Measurements from ENCODE around the gene USP2. TPM values are rescaled to one million over a fixed set of nuclear protein-coding genes. Genes with fewer than 3 reads are reported as not detected.
A peak's percentile ranks its signal among the peaks of the same experiment; 100 is the strongest.

The USP2 gene
- total RNA-seq, 1 donor from 2014 or later = 3.0 TPM

- no peak for TF ChIP-seq CTCF (IDR thresholded peaks at IDR 0.05)
- Histone ChIP-seq H3K27ac (no peak overlapping the region), H3K27me3 (peaks cover 7% of the 10 kb centered on the region), H3K4me3 (no peak overlapping the region), H3K9me3 (no peaks in the 10 kb centered on the region), H3K36me3 (no peaks in the 10 kb centered on the region), H3K4me1 (no peaks in the 10 kb centered on the region)
- no peak for ATAC-seq
- DNase-seq = no peak
- intact Hi-C loops (cut with DNase I) = no loop called here
These were observed 26.2 kb downstream of the USP2 start for GRCh38 chr11:119355091-119355843.

GRCh38 chr11:119352857-119353260 lies 28.6 kb downstream of the USP2 start:
- no peaks in the 10 kb centered on the region for H3K4me1 ChIP-seq
- H3K4me3 ChIP-seq = no peak overlapping the region
- H3K27ac ChIP-seq = peak overlapping the region; percentile 39
- DNase-seq (no peak), ATAC-seq (no peak)
- intact Hi-C loops (cut with DNase I) = no loop called here
- peaks cover 7% of the 10 kb centered on the region for H3K27me3 ChIP-seq
- H3K36me3 ChIP-seq = no peaks in the 10 kb centered on the region
- TF ChIP-seq CTCF (IDR thresholded peaks at IDR 0.05) = no peak
- H3K9me3 ChIP-seq = no peaks in the 10 kb centered on the region

- H3K4me3 ChIP-seq = no peak overlapping the region
- no peaks in the 10 kb centered on the region for H3K36me3 ChIP-seq
- H3K9me3 ChIP-seq = no peaks in the 10 kb centered on the region
- no peak for TF ChIP-seq CTCF (IDR thresholded peaks at IDR 0.05)
- no peaks in the 10 kb centered on the region for H3K4me1 ChIP-seq
- intact Hi-C loops (cut with DNase I) = no loop called here
- H3K27me3 ChIP-seq = peaks cover 7% of the 10 kb centered on the region
- ATAC-seq = no peak
- H3K27ac ChIP-seq = no peak overlapping the region
- no peak for DNase-seq
These were observed 30.3 kb downstream of the USP2 start for GRCh38 chr11:119351232-119351631.

GRCh38 chr11:119350302-119350701 lies 31.2 kb downstream of the USP2 start:
- ATAC-seq = no peak
- TF ChIP-seq CTCF (IDR thresholded peaks at IDR 0.05) = no peak
- no peak for DNase-seq

GRCh38 chr11:119347940-119348605 lies 33.4 kb downstream of the USP2 start:
- H3K27me3 ChIP-seq = peaks cover 7% of the 10 kb centered on the region
- intact Hi-C loops (cut with DNase I) = no loop called here
- TF ChIP-seq CTCF (IDR thresholded peaks at IDR 0.05) = no peak
- no peak overlapping the region for H3K27ac ChIP-seq
- H3K4me1 ChIP-seq = no peaks in the 10 kb centered on the region
- no peak overlapping the region for H3K4me3 ChIP-seq
- DNase-seq (no peak), ATAC-seq (no peak)
- H3K9me3 ChIP-seq = no peaks in the 10 kb centered on the region
- H3K36me3 ChIP-seq = no peaks in the 10 kb centered on the region

More at GRCh38 chr11:119350302-119350701, 31.2 kb downstream of the USP2 start:
- intact Hi-C loops (cut with DNase I) = no loop called here
- no peaks in the 10 kb centered on the region for H3K9me3 ChIP-seq
- peaks cover 7% of the 10 kb centered on the region for H3K27me3 ChIP-seq
- no peak overlapping the region for H3K4me3 ChIP-seq
- no peaks in the 10 kb centered on the region for H3K36me3 ChIP-seq
- H3K27ac ChIP-seq = no peak overlapping the region
- no peaks in the 10 kb centered on the region for H3K4me1 ChIP-seq
